GM18526 (cell line): ENCODE results near the gene RELL1.

ENCODE experiments used
- POLR2A ChIP-seq: IDR thresholded peaks from 3 replicates; pipeline ENCODE4 v1.6.1; 2011; ENCODE audit not compliant: insufficient read length; ENCODE audit errors: extremely low read depth

Gene RELL1

DNA sequence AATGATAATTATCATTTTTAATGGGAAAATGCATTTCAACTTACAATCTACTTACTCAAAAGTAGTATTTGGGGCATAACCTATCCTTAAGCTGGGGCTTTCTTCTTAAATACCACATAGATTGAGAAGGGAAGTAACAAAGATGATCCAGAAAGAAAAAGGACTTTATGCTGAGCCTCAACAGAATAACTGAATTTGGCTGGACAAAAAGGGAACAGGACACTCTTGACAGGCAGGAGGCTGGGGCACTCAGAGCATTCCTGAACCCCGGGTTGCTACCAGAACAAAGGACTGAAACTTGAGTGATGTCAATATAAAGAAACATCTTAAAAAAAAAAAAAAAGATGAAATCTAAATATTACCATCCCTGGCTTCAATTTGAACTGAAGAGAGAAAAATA is 23.9 kb downstream of the RELL1 start:
- TF ChIP-seq POLR2A: no peak

DNA sequence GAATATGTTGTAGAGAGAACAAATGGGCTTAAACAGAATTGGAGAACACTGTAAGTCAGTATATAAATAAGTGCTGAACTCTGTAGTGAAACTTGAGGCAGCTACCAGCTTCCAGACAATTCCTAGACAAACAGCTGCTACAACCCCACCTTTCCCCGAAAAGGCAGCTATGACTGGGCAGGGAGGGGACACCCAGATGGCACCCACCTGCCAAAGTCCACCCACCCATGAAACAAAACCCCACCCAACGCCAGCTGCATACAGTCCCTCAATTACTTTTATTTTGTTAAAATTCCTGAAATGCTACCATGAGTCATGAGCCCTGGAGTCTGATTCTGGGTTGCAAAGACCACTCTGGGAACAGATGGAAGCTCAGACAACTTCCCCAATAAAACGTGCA is 24.4 kb downstream of the RELL1 start:
- no peak for TF ChIP-seq POLR2A

DNA sequence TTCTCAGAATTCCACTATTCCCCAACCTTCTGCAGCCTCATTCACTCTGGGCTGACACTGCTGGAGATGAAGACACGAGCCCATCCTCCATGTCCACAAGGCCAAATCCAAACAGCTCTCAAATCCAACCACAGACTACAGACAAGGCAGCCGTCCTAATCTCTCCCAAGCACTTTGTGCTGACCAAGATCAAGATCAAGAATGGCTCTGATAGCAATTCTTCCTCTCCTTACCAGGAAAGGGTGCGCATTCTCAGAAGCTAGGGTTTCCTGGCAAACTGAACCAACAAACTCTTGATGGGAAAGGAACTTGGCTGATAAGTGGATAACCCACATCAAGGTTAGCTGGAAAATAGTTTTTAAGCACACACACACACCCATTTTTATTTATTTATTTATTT is 26.5 kb downstream of the RELL1 start:
- TF ChIP-seq POLR2A: no peak

DNA sequence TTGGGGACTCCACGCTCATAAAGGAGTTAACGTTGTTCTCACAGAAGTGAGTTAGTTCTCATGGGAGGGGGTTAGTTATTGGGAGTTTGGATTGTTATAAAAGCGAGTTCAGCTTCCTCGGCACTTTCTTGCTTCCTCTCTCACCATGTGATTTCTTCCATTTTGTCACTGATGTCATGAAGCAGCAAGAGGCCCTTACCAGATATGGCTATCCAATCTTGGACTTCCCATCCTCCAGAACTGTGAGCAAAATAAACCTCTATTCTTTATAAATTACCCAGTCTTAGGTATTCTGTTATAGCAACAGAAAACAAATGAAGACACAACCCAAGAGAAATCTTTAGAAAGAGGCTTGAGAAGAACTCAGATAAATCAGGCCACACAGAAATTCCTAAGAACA is 29.5 kb downstream of the RELL1 start:
- TF ChIP-seq POLR2A: no peak

DNA sequence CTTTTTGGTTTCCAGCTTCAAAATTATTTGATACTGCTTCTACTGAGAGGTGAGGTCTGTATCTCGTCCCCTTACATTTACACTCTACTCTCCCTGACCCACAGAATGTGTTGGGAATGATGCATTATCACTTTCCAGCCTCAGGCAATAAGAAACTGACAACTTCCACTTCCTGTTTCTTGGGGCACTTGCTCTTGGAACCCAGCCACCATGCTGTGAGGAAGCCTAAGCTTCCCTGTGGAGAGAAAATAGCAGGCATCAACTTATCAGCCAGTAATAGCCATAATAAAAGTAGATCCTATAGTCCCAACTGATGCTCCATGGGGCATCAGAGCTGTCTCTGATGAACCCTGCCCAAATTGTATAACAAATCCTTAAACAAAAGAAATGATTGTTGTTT is 32.6 kb downstream of the RELL1 start:
- no peak for TF ChIP-seq POLR2A

DNA sequence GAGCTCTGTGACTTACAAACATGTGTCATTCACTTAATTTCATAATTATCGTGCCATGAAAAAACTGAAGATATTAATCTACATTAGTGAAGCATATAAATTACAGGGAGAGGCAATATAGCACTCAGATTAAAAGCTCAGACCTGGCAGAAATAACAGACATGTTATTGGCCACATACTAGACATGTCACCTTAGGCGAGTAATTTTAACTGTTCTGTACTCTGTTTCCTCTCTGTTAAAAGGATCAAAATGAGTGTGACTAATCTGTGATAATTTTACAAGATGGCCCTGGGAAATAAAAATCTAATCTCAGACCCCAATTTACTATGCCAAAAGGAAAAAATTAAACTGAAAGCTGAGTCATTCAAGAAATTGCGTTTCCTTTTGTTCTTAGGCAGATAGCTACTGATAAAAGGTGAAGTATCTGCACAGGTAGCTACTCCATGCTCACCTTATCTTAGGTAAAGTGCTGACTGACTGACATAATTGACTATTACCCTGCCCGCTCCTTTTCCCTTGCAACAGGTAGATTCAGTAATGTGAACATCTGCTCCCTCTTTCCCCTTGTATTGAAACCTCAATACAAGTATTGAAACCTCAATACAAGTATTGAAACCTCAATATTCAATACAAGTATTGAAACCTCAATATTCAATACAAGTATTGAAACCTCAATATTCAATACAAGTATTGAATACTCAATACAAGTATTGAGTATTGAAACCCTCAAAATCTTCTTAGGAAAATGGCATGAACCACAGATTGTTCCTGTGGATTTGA is 33.2 kb downstream of the RELL1 start:
- TF ChIP-seq POLR2A: no peak

DNA sequence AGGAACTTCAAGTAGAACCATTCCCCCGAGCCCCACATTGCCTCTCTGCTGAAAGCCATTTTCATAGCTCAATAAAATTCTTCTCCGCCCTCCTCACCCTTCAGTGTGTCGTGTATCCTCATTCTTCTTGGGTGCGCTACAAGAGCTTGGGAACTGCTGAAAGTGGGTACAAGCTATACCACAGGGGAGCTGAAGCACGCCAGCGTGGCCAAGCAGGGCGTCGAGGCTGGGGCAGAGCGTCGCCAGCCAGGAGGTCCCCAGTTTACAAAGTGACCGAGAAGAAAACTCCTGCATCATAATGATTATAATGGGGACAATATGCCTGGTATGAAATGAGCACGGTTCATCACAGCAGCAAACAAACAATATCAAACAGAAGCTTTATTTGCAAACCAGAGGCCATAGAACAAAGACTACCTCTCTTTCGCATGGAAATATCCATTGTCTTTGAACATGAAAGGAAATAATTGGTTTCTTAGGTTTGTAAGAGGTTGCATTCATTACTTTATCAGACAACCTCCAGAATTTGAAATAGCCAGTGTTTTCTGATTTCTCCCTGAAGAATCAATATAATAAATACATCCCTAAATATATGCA is 34.3 kb downstream of the RELL1 start:
- TF ChIP-seq POLR2A: no peak

DNA sequence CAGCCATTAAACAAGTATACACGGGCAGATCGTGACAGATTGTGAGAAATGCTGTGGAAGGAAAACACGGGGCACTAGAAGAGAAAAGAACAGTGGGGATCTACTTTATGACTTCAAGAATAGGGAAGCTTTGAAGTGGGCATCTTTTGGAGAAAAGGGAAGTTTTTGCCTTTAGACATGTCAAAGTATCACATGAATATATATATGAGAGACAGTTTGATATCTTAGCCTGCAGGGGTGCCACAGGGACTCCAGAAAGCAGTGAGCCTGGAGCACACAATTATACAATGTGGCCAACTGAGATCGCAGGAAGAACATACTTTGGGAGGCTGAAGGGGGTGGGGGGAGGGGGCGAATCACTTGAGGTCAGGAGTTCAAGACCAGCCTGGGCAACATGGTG is 35.7 kb downstream of the RELL1 start:
- TF ChIP-seq POLR2A: no peak

DNA sequence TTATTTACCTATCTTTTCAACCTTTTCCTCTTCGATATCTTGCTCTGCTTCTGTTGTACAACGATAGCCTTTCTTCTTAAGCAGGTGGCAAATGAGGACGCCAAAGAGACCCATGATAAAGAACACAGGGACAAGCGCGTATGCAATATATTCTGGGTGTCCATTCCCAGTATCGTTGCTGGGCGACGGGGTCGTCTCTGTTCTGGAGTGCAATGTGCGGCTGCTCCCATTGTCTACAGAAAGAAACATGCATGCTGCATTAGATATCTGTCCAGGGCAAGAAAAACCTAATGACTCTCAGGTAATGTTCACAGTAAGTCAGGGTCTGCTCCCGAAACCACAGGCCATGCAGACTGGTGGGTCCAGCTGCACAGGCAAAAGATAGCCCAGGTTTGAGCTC is 36.9 kb downstream of the RELL1 start:
- TF ChIP-seq POLR2A: no peak

DNA sequence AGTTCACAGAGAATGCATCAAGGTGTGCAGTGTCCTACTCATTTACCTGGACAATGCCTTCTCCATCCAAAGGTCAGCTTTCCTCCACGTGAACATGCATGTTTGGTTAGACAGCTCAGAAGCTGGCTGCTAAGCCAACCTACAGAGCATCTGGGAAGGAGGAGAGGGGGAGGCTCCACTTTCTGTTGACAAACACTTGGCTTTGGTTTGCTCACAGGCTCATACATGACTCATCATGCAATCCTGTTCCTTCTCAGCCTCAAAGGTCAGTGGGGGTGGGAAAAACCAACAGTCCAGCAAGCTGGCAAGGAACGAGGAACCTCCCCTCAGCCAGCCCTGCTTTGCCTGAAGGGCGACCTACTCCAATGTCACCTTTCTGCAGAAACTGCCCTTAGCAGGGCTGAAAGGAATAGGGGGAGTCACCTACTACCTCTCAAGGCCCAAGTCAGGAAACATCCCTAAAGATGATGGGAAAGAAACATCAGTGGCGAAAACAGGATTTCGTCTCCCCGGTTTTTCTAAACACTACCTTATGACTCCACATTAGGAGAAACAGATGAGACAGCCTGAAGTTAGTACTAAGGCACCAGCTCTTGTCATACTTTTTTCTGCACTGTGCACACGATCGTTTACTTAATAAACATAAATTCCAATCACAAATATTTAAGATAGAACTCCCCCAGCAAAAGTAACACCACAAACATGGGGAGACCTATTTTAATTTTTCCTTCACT is 37.9 kb downstream of the RELL1 start:
- no peak for TF ChIP-seq POLR2A

DNA sequence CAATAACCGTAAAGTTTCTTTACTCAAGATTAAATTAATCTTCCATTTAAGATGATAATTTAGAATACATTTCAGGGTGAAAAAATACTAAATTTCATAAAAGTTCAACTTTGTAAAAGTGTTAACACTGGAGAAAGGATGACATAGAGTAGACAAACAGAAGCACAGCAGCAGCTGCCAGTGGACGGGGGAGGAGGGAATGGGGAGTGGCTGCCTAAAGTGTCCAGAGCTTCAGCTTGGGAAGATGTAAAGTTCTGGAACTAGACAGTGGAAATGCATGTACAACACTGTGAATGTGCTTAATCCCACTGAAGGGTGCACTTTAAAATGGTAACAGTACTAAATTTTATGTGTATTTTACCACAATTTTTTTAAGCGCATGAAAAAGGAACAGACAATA is 39.9 kb downstream of the RELL1 start:
- no peak for TF ChIP-seq POLR2A

DNA sequence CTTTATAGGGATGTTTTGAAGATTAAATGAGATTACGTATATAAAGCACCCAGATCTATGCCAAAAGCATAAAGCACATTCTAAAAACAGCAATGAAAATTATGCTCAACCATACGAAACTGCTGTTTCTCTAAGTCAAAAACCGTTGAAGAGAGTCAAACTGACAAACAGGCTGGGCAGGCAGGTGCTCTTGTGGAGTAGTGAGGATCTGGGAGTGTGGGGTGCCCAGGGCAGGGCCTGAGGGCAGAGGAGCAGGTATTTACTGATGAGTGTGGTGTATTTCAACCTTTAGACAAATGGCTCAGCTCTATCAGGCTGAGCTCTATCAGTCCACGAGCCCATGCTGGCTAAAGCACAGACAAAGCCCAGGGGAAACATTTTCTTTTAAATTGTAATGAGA is 40.4 kb downstream of the RELL1 start:
- no peak for TF ChIP-seq POLR2A

DNA sequence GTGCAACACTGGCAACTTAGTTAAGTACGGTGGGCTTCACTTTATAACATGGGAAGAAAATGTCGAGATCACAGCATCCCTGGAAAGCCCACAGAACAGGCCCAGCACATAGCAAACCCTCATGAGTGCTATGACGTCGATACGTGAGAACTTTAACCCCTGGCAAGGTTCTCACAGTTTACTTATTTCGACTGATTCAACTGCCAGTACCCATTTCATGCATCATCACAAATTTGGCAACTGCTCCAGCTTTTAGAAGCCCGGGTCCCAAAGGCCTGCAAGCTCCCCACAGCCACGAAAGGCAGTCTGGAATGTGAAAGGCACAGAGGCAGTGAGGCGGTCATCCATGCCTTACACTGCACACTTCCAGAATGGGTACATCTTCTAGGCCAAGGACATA is 41.2 kb downstream of the RELL1 start:
- no peak for TF ChIP-seq POLR2A

DNA sequence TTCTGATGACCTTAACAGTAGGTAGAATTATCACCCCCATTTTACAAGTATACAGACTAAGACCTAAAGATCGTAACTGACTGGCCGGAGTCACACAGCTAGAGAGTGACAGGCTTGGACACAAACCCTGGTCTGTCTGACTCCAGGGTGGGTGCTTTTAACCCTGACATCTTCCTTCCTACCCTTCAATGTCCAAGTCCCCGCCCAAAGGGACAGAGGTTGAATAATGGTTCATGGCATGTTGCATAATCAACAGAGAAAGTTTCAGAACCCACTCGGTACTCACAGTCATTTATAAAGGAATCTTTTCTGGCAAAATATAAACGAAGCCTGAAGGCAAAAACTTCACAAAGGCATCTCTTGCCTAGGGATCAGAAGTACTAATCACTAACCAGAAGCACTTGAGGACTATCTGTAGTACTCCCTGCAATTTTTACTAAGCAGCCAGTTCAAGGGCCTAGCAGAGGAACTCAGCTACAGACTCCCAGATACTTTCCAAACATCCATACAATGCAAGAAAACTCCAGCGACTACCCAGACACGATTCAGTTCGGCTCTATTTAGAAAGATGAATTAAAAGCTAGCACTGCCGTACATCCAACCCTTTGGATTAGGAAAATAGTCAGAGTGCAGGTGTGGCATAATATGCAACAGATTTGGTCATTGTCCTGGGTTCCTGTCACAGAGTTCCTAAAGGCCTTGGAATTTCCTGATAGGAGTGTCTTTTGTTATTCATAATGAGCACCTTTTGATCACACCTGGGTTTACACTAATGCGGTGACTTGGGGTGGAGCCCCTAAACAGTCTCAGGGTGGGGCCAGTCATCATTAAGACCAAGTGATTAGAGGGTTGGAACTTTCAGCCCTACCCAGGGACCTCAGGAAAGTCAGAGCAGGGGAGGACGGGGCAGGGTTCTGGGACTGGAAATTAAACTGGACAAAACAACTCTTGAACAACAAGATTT is 44.0 kb downstream of the RELL1 start:
- no peak for TF ChIP-seq POLR2A

DNA sequence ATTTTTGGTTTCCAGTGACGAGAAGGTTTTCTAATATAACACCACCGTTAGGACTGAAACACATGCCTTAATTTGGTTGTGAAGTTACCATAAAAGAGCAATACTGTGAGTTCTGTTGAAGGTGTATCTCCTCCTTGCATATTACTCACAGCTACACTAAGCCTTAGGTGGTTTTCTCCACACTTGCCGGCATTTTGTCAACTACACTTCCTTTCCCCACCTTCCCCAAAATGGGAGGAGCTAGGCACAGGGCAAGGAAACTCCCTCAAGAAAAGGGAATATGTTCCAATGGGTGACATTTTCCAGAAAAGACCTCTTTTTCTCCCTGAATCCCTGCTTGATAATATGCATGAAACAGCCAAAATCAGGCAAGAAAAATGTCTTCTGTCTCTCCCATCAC is 44.8 kb downstream of the RELL1 start:
- TF ChIP-seq POLR2A: no peak
